Thoracic aorta (tissue), 2 donors: ENCODE results near the gene TRMT112. TPM values are rescaled to one million over a fixed set of nuclear protein-coding genes. Genes with fewer than 3 reads are reported as not detected.

Experiments used
- ATAC-seq: fragments of 150-250 bp; one replicate; pipeline ENCODE4 v1.8.0; 2017; ENCODE audit warnings: low read depth; ENCODE audit not compliant: insufficient number of reproducible peaks, low FRiP score
- DNase-seq: peaks from one replicate; pipeline ENCODE4 v3.0.0-alpha.2; 2020; ENCODE audit warnings: low spot score
- H3K27ac ChIP-seq, 2 donors: fragments of 200-600 bp; sonication (generic); 1 replicate in 1 of 2; 2 replicates in 1 of 2; pipeline ENCODE4 v1.5.1; 2016; ENCODE audit warnings: mild to moderate bottlenecking in 2 of 2, moderate library complexity in 2 of 2
- H3K27me3 ChIP-seq: fragments of 200-600 bp; sonication (generic); replicated peaks from 2 replicates; pipeline ENCODE4 v1.6.0; 2016; ENCODE audit warnings: mild to moderate bottlenecking; ENCODE audit not compliant: insufficient read depth
- H3K36me3 ChIP-seq: fragments of 200-600 bp; sonication (generic); one replicate; pipeline ENCODE4 v1.5.1; 2016
- H3K4me1 ChIP-seq, 2 donors: fragments of 200-600 bp; sonication (generic); 1 replicate in 1 of 2; 2 replicates in 1 of 2; pipeline versions ENCODE4 v1.5.1 to v1.6.0; 2016; ENCODE audit warnings: low read depth in 2 of 2, mild to moderate bottlenecking in 1 of 2; ENCODE audit not compliant: control insufficient read depth in 1 of 2
- H3K4me3 ChIP-seq: fragments of 200-600 bp; sonication (generic); 2 replicates; pipeline ENCODE4 v1.5.1; 2016; ENCODE audit warnings: mild to moderate bottlenecking
- H3K9me3 ChIP-seq: fragments of 200-600 bp; sonication (generic); 2 replicates; pipeline ENCODE4 v1.5.1; 2016
- CTCF ChIP-seq: fragments of 200-600 bp; sonication (generic); IDR thresholded peaks from one replicate; pipeline ENCODE4 v1.5.1; 2019; ENCODE audit warnings: antibody characterized with exemption
- total RNA-seq, 2 donors: library from RNA; depleted of rRNA; stranded (reverse); fragments of >200 nt; gene quantifications; one replicate each; pipeline versions ENCODE4 v1.1.0 to v1.2.3, GENCODE V29; 2016

TRMT112 gene
- total RNA-seq, 2 donors from 2014 or later, result 157 to 218 TPM

- H3K27ac ChIP-seq, result no peak overlapping the region
- ATAC-seq (no peak), DNase-seq (no peak)
- peaks cover 24 to 32% of the 10 kb centered on the region in 2 donors for H3K4me1 ChIP-seq
- H3K9me3 ChIP-seq, result no peaks in the 10 kb centered on the region
- H3K4me3 ChIP-seq, result no peak overlapping the region
- no peak for TF ChIP-seq CTCF
- H3K27me3 ChIP-seq, result no peaks in the 10 kb centered on the region
- peaks cover 44% of the 10 kb centered on the region for H3K36me3 ChIP-seq
Observed at GRCh38 chr11:64361659-64362058, 44.3 kb upstream of the TRMT112 start.

- no peak for DNase-seq
- Histone ChIP-seq H3K27me3 (no peaks in the 10 kb centered on the region), H3K9me3 (no peaks in the 10 kb centered on the region), H3K27ac (no peak overlapping the region), H3K4me1 (peaks cover 25 to 38% of the 10 kb centered on the region in 2 donors), H3K4me3 (peak overlapping the region; percentile 98), H3K36me3 (peaks cover 32% of the 10 kb centered on the region)
- TF ChIP-seq CTCF, result no peak
- no peak for ATAC-seq
Observed at GRCh38 chr11:64360448-64360921, 43.1 kb upstream of the TRMT112 start.

GRCh38 chr11:64359712-64360445 lies 42.5 kb upstream of the TRMT112 start:
- DNase-seq (no peak), ATAC-seq (no peak)
- H3K36me3 ChIP-seq, result peaks cover 26% of the 10 kb centered on the region
- H3K27ac ChIP-seq, result peak overlapping the region in 1 of 2 donors; percentile 56
- H3K27me3 ChIP-seq, result no peaks in the 10 kb centered on the region
- peak overlapping the region; percentile 98 for H3K4me3 ChIP-seq
- H3K9me3 ChIP-seq, result no peaks in the 10 kb centered on the region
- H3K4me1 ChIP-seq, result peaks cover 28 to 40% of the 10 kb centered on the region in 2 donors
- TF ChIP-seq CTCF, result no peak

- Histone ChIP-seq H3K27ac (peak within 1 kb of the TSS; percentile 84 to 86), H3K4me3 (peak within 1 kb of the TSS; percentile 98), H3K9me3 (no peaks in the 10 kb centered on the region), H3K4me1 (peaks cover 28 to 40% of the 10 kb centered on the region in 2 donors), H3K27me3 (no peaks in the 10 kb centered on the region), H3K36me3 (peaks cover 25% of the 10 kb centered on the region)
- TF ChIP-seq CTCF, result no peak
- DNase-seq (no peak), ATAC-seq (peak; percentile 78)
Observed at GRCh38 chr11:64358907-64359711, 41.8 kb upstream of the TRMT112 start, which contains the start of gene RPS6KA4. Gene RPS6KA4, plus strand, starts transcription at chr11:64359162. Its CDS starts 74 bp downstream, at chr11:64359236.

- no peaks in the 10 kb centered on the region for H3K9me3 ChIP-seq
- DNase-seq (no peak), ATAC-seq (no peak)
- no peaks in the 10 kb centered on the region for H3K27me3 ChIP-seq
- peaks cover 28 to 40% of the 10 kb centered on the region in 2 donors for H3K4me1 ChIP-seq
- H3K27ac ChIP-seq, result peak overlapping the region; percentile 84 to 86
- peaks cover 25% of the 10 kb centered on the region for H3K36me3 ChIP-seq
- TF ChIP-seq CTCF, result no peak
- peak overlapping the region; percentile 98 for H3K4me3 ChIP-seq
Observed at GRCh38 chr11:64358536-64358906, 41.2 kb upstream of the TRMT112 start.
